ENCODE measurements around the gene B3GNT2. TPM values are rescaled to one million over a fixed set of nuclear protein-coding genes. Genes with fewer than 3 reads are reported as not detected.

The B3GNT2 gene
- total and polyA plus RNA-seq, 10 donors: 6.5 to 40.3 (median 25.4) TPM

DNA sequence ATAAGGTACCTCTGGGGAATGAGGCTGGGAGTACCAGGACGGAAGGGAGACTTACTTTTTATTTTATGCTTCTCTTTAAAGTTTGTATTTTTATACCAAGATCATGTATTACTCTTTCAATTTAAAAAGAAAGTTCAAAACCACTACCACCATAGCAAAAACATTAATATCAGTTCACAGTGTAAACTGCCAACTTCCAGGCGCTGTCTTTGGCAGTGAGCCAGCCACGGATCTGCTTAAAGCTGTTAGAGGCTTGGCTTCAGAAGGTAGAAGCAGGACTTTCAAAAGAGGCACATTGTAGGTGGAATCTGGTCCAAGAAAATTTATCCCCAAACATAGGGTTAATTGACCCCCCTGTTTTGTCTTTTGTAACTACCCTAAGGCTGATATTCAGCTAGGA lies 74.8 kb downstream of the B3GNT2 start:
- no peak for DNase-seq
- intact Hi-C loops (cut with DNase I; ENCODE audit: low total_unique reads): no loop called here
- no peaks in the 10 kb centered on the region for H3K27me3 ChIP-seq (replicated peaks in 1 of 7)
- no peaks in the 10 kb centered on the region for H3K36me3 ChIP-seq
- H3K27ac ChIP-seq: no peak overlapping the region
- no peak overlapping the region for H3K4me3 ChIP-seq
- TF ChIP-seq, protein P1, sequence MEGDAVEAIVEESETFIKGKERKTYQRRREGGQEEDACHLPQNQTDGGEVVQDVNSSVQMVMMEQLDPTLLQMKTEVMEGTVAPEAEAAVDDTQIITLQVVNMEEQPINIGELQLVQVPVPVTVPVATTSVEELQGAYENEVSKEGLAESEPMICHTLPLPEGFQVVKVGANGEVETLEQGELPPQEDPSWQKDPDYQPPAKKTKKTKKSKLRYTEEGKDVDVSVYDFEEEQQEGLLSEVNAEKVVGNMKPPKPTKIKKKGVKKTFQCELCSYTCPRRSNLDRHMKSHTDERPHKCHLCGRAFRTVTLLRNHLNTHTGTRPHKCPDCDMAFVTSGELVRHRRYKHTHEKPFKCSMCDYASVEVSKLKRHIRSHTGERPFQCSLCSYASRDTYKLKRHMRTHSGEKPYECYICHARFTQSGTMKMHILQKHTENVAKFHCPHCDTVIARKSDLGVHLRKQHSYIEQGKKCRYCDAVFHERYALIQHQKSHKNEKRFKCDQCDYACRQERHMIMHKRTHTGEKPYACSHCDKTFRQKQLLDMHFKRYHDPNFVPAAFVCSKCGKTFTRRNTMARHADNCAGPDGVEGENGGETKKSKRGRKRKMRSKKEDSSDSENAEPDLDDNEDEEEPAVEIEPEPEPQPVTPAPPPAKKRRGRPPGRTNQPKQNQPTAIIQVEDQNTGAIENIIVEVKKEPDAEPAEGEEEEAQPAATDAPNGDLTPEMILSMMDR (IDR thresholded peaks at IDR 0.05 in 8 of 11, conservative IDR thresholded peaks at IDR 0.05 in 3 of 11): no peak
- no peak for TF ChIP-seq POLR2A (IDR thresholded peaks at IDR 0.05)
- no peak for TF ChIP-seq POLR2AphosphoS5 (IDR thresholded peaks at IDR 0.05)
- 6 to 35% (median 27%) methylated on average over 3 of the region's 3 CpGs for WGBS, 5 donors
- no peaks in the 10 kb centered on the region for H3K4me1 ChIP-seq
- peaks cover 0 to 7% (median 0%) of the 10 kb centered on the region in 8 donors for H3K9me3 ChIP-seq

Small RNA genes lying within 50 kb of the gene (microRNA-seq; reads per million reads assigned to microRNA genes)
- gene MIR5192: 0 reads per million in 3 donors

Small RNA genes lying within 50 kb of the gene (small RNA-seq; reads per million reads assigned to genes)
- 0 reads per million in 4 donors for gene MIR5192
- 0 reads per million in 4 donors for gene RN7SL51P

All from spleen (tissue), 11 donors.